ENCODE data around the gene ADAMTS17. TPM values are rescaled to one million over a fixed set of nuclear protein-coding genes. Genes with fewer than 3 reads are reported as not detected.

Gene ADAMTS17
- 4.8 TPM for total RNA-seq (ENCODE audit: unreplicated experiment)
- long read RNA-seq, partial matches to known transcripts, result 0 of 3 reads
- long read RNA-seq, other reads (novel, unspliced or antisense), result 3 of 3 reads

GRCh38 chr15:100341750-100342560, at the start of gene ADAMTS17:
ADAMTS17 (minus strand) TSS chr15:100341975; CDS start chr15:100341899, 76 bp downstream.
- DNase-seq (ENCODE audit: low spot score), result peak; percentile 92
- peaks cover 5% of the 10 kb centered on the region for H3K4me1 Mint-ChIP-seq (ENCODE audit: unreplicated experiment)
- no peak within 1 kb of the TSS for H3K27ac Mint-ChIP-seq (ENCODE audit: unreplicated experiment)
- TF ChIP-seq CTCF (IDR thresholded peaks at IDR 0.05; ENCODE audit: unreplicated experiment), result peak; percentile 90
- no peaks in the 10 kb centered on the region for H3K36me3 Mint-ChIP-seq (ENCODE audit: low read depth, unreplicated experiment)
- H3K27me3 Mint-ChIP-seq (ENCODE audit: unreplicated experiment), result peaks cover 9% of the 10 kb centered on the region
- peak within 1 kb of the TSS; percentile 38 for H3K4me3 Mint-ChIP-seq (ENCODE audit: unreplicated experiment)
- H3K9me3 Mint-ChIP-seq (ENCODE audit: unreplicated experiment), result no peaks in the 10 kb centered on the region

GRCh38 chr15:100385300-100386050, 43.7 kb upstream of the ADAMTS17 start:
- Mint-ChIP-seq H3K4me1 (ENCODE audit: unreplicated experiment) (no peaks in the 10 kb centered on the region), H3K9me3 (ENCODE audit: unreplicated experiment) (peaks cover 14% of the 10 kb centered on the region), H3K4me3 (ENCODE audit: unreplicated experiment) (no peak overlapping the region), H3K27me3 (ENCODE audit: unreplicated experiment) (no peaks in the 10 kb centered on the region), H3K27ac (ENCODE audit: unreplicated experiment) (no peak overlapping the region), H3K36me3 (ENCODE audit: low read depth, unreplicated experiment) (peaks cover 16% of the 10 kb centered on the region)
- no peak for DNase-seq (ENCODE audit: low spot score)
- TF ChIP-seq CTCF (IDR thresholded peaks at IDR 0.05; ENCODE audit: unreplicated experiment), result no peak

GRCh38 chr15:100384108-100384410, 42.3 kb upstream of the ADAMTS17 start:
- H3K4me1 Mint-ChIP-seq (ENCODE audit: unreplicated experiment), result no peaks in the 10 kb centered on the region
- TF ChIP-seq CTCF (IDR thresholded peaks at IDR 0.05; ENCODE audit: unreplicated experiment), result no peak
- H3K9me3 Mint-ChIP-seq (ENCODE audit: unreplicated experiment), result peaks cover 14% of the 10 kb centered on the region
- no peaks in the 10 kb centered on the region for H3K27me3 Mint-ChIP-seq (ENCODE audit: unreplicated experiment)
- no peak overlapping the region for H3K4me3 Mint-ChIP-seq (ENCODE audit: unreplicated experiment)
- H3K36me3 Mint-ChIP-seq (ENCODE audit: low read depth, unreplicated experiment), result peaks cover 20% of the 10 kb centered on the region
- H3K27ac Mint-ChIP-seq (ENCODE audit: unreplicated experiment), result no peak overlapping the region
- no peak for DNase-seq (ENCODE audit: low spot score)

- H3K36me3 Mint-ChIP-seq (ENCODE audit: low read depth, unreplicated experiment), result peaks cover 20% of the 10 kb centered on the region
- no peak overlapping the region for H3K4me3 Mint-ChIP-seq (ENCODE audit: unreplicated experiment)
- no peaks in the 10 kb centered on the region for H3K4me1 Mint-ChIP-seq (ENCODE audit: unreplicated experiment)
- TF ChIP-seq CTCF (IDR thresholded peaks at IDR 0.05; ENCODE audit: unreplicated experiment), result peak; percentile 40
- no peak overlapping the region for H3K27ac Mint-ChIP-seq (ENCODE audit: unreplicated experiment)
- no peaks in the 10 kb centered on the region for H3K27me3 Mint-ChIP-seq (ENCODE audit: unreplicated experiment)
- peaks cover 14% of the 10 kb centered on the region for H3K9me3 Mint-ChIP-seq (ENCODE audit: unreplicated experiment)
- DNase-seq (ENCODE audit: low spot score), result peak; percentile 42
Measured at GRCh38 chr15:100383302-100384107, 41.7 kb upstream of the ADAMTS17 start.
